ENCODE measurements around the gene XPNPEP3.

DNA sequence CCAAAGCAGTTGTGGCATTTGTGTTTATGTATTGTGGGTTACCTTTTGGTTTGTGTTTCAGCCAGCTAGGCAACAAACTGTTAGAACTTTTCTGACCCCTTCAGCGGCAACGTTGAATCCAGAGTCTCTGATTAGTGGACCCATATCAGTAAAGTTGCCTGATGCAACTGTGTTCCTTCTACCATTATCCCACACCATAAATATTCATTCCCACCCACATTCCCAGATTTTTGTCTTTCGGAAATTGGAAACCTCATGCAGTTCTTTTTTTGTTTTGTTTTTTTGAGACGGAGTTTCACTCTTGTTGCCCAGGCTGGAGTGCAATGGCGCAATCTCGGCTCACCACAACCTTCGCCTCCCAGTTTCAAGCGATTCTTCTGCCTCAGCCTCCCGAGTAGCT lies 63.6 kb downstream of the XPNPEP3 start:
- TF ChIP-seq POLR2A (IDR thresholded peaks at IDR 0.05) = no peak
- TF ChIP-seq, protein P1, sequence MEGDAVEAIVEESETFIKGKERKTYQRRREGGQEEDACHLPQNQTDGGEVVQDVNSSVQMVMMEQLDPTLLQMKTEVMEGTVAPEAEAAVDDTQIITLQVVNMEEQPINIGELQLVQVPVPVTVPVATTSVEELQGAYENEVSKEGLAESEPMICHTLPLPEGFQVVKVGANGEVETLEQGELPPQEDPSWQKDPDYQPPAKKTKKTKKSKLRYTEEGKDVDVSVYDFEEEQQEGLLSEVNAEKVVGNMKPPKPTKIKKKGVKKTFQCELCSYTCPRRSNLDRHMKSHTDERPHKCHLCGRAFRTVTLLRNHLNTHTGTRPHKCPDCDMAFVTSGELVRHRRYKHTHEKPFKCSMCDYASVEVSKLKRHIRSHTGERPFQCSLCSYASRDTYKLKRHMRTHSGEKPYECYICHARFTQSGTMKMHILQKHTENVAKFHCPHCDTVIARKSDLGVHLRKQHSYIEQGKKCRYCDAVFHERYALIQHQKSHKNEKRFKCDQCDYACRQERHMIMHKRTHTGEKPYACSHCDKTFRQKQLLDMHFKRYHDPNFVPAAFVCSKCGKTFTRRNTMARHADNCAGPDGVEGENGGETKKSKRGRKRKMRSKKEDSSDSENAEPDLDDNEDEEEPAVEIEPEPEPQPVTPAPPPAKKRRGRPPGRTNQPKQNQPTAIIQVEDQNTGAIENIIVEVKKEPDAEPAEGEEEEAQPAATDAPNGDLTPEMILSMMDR (IDR thresholded peaks at IDR 0.05) = no peak
